ENCODE measurements around the gene GPA33. TPM values are rescaled to one million over a fixed set of nuclear protein-coding genes. Genes with fewer than 3 reads are reported as not detected.

The GPA33 gene
- total and polyA plus RNA-seq, 9 of the 15 experiments (the other 6 are each of a cell fraction or from before 2014, with no cell fraction given) = 0.13 TPM; not detected in 8

- FAIRE-seq (no peak), DNase-seq (ENCODE audit: extremely low read depth in 1 of 4, low spot score in 3 of 4) (no peak), ATAC-seq (no peak)
- no peaks in the 10 kb centered on the region for H3K9me1 ChIP-seq (ENCODE audit: control insufficient read depth, insufficient read depth, low read length)
- no peaks in the 10 kb centered on the region for H4K20me1 ChIP-seq (replicated peaks; ENCODE audit: control insufficient read depth, insufficient read depth, low read length)
- no peak overlapping the region for H3K9ac ChIP-seq (ENCODE audit: insufficient read depth in 1 of 2, low read depth in 2 of 2, low read length in 2 of 2)
- ChIA-PET CTCF (ENCODE audit: low intra/inter-chr PET ratio) (no interaction called here), POLR2A (interaction anchor here (0.6 kb wide), 1 partner anchor 161 kb away, joined by 3 read pairs; no protein-coding TSS in a partner anchor)
- in situ Hi-C loops (cut with MboI) = no loop called here
- no peak overlapping the region for H3K27ac ChIP-seq (ENCODE audit: extremely low read depth, low read depth, low read length)
- peak; percentile 65 for TF ChIP-seq CEBPB (tag; IDR thresholded peaks at IDR 0.05)
- TF ChIP-seq CEBPG (CRISPR knock-in tag; IDR thresholded peaks at IDR 0.05) = no peak
- peak in 1 of 2 experiments; percentile 32; a peak in 1 of 4 replicates for TF ChIP-seq CEBPG (tag; conservative IDR thresholded peaks at IDR 0.05 in 1 of 2, IDR thresholded peaks at IDR 0.05 in 1 of 2)
- TF ChIP-seq ZNF561 (CRISPR knock-in tag; conservative IDR thresholded peaks at IDR 0.05) = no peak
- no peak overlapping the region for H3K4me2 ChIP-seq (ENCODE audit: insufficient read depth, low read length)
- WGBS (ENCODE audit: insufficient coverage, low coverage, missing lambda C conversion rate) = 3% methylated on average over 6 of the region's 6 CpGs
- H3K36me3 ChIP-seq (ENCODE audit: control insufficient read depth, insufficient read depth, low read length) = no peaks in the 10 kb centered on the region
- H3K79me2 ChIP-seq (ENCODE audit: control insufficient read depth, insufficient read depth, low read length) = no peaks in the 10 kb centered on the region
- no peaks in the 10 kb centered on the region for H3K9me3 ChIP-seq (replicated peaks; ENCODE audit: control insufficient read depth, insufficient read depth, low read depth, low read length)
- no peak overlapping the region for H3K4me3 ChIP-seq
- no TSS peak for BruUV-seq (replicated peaks)
- no peak overlapping the region for H2AFZ ChIP-seq (ENCODE audit: low read depth, low read length)
- intact Hi-C loops (cut with micrococcal nuclease) = no loop called here
- H3K4me1 ChIP-seq (replicated peaks in 1 of 2; ENCODE audit: control insufficient read depth in 2 of 2, insufficient read depth in 2 of 2, low read length in 2 of 2) = no peaks in the 10 kb centered on the region
- no peaks in the 10 kb centered on the region; a peak in 3 of 5 replicates for H3K27me3 ChIP-seq (ENCODE audit: control insufficient read depth in 2 of 2, insufficient read depth in 2 of 2, low read length in 2 of 2)
Observed at GRCh38 chr1:167016100-167016750, 74.0 kb downstream of the GPA33 start.
